Measurements from ENCODE around the gene RMDN2. TPM values are rescaled to one million over a fixed set of nuclear protein-coding genes. Genes with fewer than 3 reads are reported as not detected.

RMDN2 gene, protein sequence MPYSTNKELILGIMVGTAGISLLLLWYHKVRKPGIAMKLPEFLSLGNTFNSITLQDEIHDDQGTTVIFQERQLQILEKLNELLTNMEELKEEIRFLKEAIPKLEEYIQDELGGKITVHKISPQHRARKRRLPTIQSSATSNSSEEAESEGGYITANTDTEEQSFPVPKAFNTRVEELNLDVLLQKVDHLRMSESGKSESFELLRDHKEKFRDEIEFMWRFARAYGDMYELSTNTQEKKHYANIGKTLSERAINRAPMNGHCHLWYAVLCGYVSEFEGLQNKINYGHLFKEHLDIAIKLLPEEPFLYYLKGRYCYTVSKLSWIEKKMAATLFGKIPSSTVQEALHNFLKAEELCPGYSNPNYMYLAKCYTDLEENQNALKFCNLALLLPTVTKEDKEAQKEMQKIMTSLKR
- polyA plus RNA-seq: 10 to 100 TPM in 1 of 4 donors, 1 to 10 TPM in 3; 5.1 to 26.0 (median 8.4) TPM
- long read RNA-seq, donor 1: 0 reads
- long read RNA-seq, donor 2: 0 reads
- long read RNA-seq, donor 3, partial matches to known transcripts: 0 of 1 reads
- long read RNA-seq, donor 3, other reads (novel, unspliced or antisense): 0 of 1 reads
- long read RNA-seq, donor 4: 0 reads
- long read RNA-seq, donor 5: 0 reads
- long read RNA-seq, donor 6, partial matches to known transcripts: 0 of 3 reads
- long read RNA-seq, donor 6, other reads (novel, unspliced or antisense): 0 of 3 reads
- long read RNA-seq, donor 7: 0 reads
- long read RNA-seq, donor 8: 0 reads
- long read RNA-seq, donor 9: 0 reads
- long read RNA-seq, donor 10, partial matches to known transcripts: 0 of 1 reads
- long read RNA-seq, donor 10, other reads (novel, unspliced or antisense): 0 of 1 reads

DNA sequence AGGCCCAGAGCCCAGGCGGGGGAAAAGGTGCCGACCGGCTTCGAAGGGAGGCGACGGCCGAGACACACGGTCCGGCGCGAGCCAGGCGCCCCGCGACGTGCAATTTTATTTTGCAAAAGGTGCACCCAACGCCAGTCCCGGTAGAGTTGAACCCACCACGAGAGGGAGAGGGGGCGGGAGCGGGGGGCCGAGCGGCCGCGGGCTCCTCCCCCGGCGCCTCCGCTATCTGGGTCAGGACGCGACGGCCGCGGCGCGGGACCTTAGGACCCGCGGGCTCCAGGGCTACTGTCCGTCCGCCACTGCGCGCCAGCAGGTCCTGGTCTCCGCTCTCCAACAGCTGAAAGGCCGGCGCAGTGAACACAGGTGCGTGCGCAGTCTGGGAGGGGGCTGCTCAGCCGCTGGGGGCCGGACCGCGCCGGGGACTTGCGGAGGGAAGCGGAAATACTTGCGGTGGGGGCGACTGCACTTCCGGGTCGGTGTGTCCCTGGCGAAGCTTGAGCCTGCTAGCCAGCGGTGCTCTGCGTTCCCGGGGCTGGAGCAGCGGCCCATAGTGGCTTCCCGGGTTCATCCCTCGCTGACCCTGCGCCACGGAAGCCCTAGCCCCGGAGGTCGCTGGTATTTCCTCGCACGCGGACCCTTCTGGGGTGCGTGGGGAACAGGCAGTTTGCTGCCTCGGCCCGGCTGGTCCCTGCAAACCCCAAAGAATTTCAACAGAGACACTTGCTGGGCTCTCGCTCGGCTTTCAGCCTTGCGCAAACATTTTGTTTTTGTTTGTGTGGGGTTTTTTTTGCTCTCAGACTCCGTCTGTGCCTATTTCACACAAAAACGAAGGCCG, at the start of gene RMDN2:
RMDN2 (plus strand) TSS at position 225 of the 835 bp plus-strand sequence. CDS start 3,991 bp downstream, outside the sequence.
- 0 to 1% (median 0%) methylated on average over 70 to 79 of the region's 79 CpGs for WGBS, 3 donors
- peaks cover 0 to 50% (median 2%) of the 10 kb centered on the region in 3 donors for H3K4me1 ChIP-seq (ENCODE audit: control insufficient read depth in 3 of 3, insufficient read depth in 2 of 3, low read depth in 1 of 3, low read length in 2 of 3)
- no peak for FAIRE-seq

DNA sequence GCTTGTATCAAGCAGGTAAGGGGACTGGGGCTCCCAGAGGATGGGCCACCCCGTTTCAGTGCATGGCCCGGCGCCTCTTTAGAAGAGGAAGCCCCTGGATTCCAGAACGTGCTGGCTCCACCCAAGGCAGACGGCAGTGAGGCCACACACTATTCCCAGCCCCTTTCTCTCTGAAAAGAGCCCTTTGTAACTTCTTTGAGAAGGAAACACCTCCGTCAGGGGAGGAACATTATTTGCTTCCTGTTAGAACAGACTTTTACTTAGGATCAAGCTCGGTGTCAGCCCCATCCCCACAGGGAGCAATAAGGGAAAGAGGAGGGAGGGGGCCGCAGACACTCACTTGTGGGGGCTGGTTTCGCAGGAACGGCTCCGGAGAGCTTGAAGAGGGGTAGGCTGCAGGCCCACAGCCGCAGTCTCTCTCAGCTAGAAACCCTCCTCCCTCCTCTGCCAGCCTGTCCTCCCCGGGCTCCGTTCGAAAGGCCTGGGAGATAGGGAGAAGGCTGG, 49.6 kb upstream of the RMDN2 start:
- WGBS, 3 donors: 22 to 38% (median 38%) methylated on average over 15 of the region's 15 CpGs

More for the DNA sequence above, at the start of gene RMDN2:
- H3K27ac ChIP-seq (ENCODE audit: low read depth in 1 of 3, low read length in 2 of 3): peak within 1 kb of the TSS; percentile 91 to 100 (median 93)
- H3K27me3 ChIP-seq (ENCODE audit: control insufficient read depth in 3 of 3, insufficient read depth in 3 of 3, low read length in 3 of 3): no peaks in the 10 kb centered on the region
- no peaks in the 10 kb centered on the region for H3K9me3 ChIP-seq (ENCODE audit: control insufficient read depth in 2 of 2, insufficient read depth in 1 of 2, low read depth in 1 of 2, low read length in 1 of 2)
- peaks cover 0 to 3% (median under 1%) of the 10 kb centered on the region in 3 donors for H3K36me3 ChIP-seq (ENCODE audit: control insufficient read depth in 3 of 3, insufficient read depth in 2 of 3, low read depth in 1 of 3, low read length in 3 of 3)
- DNase-seq: peak; percentile 88 to 96
- peak within 1 kb of the TSS; percentile 69 to 93 (median 77) for H3K4me3 ChIP-seq (ENCODE audit: low read depth in 1 of 3, low read length in 3 of 3)

DNA sequence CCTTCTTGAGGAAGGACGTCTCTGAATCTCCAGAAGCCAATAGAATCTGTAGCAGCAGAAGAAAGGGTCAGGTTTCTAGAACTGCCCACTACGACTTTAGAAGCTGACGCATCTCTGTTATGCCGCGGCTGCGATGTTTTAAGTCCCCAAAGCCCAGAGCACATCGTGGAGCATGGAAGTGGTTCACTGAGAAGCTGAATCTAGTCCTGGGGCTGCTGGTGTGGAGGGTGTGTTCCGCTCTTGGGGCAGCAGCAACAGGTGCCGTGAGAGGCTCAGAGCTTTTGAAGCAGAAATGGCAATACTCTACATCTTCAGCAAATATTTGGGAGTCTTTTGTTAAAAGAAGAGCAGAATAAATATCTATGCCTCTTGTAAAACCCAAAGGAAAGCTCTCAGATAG, 48.9 kb upstream of the RMDN2 start:
- FAIRE-seq: no peak
- DNase-seq: no peak
- H3K36me3 ChIP-seq (ENCODE audit: control insufficient read depth in 3 of 3, insufficient read depth in 2 of 3, low read depth in 1 of 3, low read length in 3 of 3): no peaks in the 10 kb centered on the region
- no peak overlapping the region for H3K27ac ChIP-seq (ENCODE audit: low read depth in 1 of 3, low read length in 2 of 3)
- H3K9me3 ChIP-seq (ENCODE audit: control insufficient read depth in 2 of 2, insufficient read depth in 1 of 2, low read depth in 1 of 2, low read length in 1 of 2): no peaks in the 10 kb centered on the region
- H3K27me3 ChIP-seq (ENCODE audit: control insufficient read depth in 3 of 3, insufficient read depth in 3 of 3, low read length in 3 of 3): no peaks in the 10 kb centered on the region
- H3K4me1 ChIP-seq (ENCODE audit: control insufficient read depth in 3 of 3, insufficient read depth in 2 of 3, low read depth in 1 of 3, low read length in 2 of 3): peaks cover 0 to 6% (median 0%) of the 10 kb centered on the region in 3 donors
- WGBS, 3 donors: 85 to 89% (median 88%) methylated on average over 9 of the region's 9 CpGs
- H3K4me3 ChIP-seq (ENCODE audit: low read depth in 1 of 3, low read length in 3 of 3): no peak overlapping the region

More for the DNA sequence above, 49.6 kb upstream of the RMDN2 start:
- H3K4me1 ChIP-seq (ENCODE audit: control insufficient read depth in 3 of 3, insufficient read depth in 2 of 3, low read depth in 1 of 3, low read length in 2 of 3): peaks cover 0 to 6% (median 0%) of the 10 kb centered on the region in 3 donors
- FAIRE-seq: no peak
- peak overlapping the region in 1 of 3 donors; percentile 13 for H3K4me3 ChIP-seq (ENCODE audit: low read depth in 1 of 3, low read length in 3 of 3)
- H3K27me3 ChIP-seq (ENCODE audit: control insufficient read depth in 3 of 3, insufficient read depth in 3 of 3, low read length in 3 of 3): no peaks in the 10 kb centered on the region
- peak in 1 of 2 donors; percentile 48 for DNase-seq
- H3K9me3 ChIP-seq (ENCODE audit: control insufficient read depth in 2 of 2, insufficient read depth in 1 of 2, low read depth in 1 of 2, low read length in 1 of 2): no peaks in the 10 kb centered on the region
- peak overlapping the region in 1 of 3 donors; percentile 31 for H3K27ac ChIP-seq (ENCODE audit: low read depth in 1 of 3, low read length in 2 of 3)
- H3K36me3 ChIP-seq (ENCODE audit: control insufficient read depth in 3 of 3, insufficient read depth in 2 of 3, low read depth in 1 of 3, low read length in 3 of 3): no peaks in the 10 kb centered on the region

DNA sequence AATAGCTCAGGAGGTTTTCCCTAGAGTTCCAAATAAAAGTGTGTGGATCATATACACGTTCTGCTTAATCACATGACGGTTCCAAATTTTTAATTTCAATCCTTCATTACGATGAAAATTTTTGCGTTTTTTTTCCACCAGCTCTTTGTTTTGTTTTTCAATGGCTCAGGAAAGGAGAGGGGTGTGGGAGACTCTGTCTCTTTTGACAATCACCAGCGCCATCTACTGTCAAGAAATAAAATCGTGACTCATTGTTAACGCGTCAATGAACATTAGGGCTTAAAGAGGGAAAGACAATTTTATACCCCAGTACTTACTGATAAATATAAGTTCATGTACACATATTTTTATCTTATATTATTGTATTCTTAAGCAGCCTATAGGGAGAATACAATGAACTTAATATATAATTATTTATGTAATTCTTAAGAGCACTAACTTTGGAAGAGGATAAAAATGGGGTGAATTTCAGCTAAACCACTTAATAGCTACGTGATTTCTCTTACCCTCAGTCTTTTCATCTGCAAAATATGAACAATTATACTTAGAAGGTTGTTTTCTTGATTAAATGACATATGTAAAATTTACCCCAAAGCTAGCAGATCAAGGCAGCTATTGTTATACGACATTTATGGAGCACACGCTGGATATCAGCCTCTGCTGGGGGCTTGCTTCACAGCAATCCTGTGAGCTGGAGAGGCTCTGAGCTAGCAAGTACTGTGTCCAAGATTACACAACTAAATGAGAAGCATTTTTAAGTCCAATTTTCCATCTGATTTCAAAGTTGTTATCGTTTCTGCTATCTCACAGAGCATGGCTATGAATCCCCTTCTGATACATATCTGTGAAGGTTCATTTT, 47.4 kb upstream of the RMDN2 start:
- no peak overlapping the region for H3K4me3 ChIP-seq (ENCODE audit: low read depth in 1 of 3, low read length in 3 of 3)
- peaks cover 0 to 6% (median 0%) of the 10 kb centered on the region in 3 donors for H3K4me1 ChIP-seq (ENCODE audit: control insufficient read depth in 3 of 3, insufficient read depth in 2 of 3, low read depth in 1 of 3, low read length in 2 of 3)
- DNase-seq: peak; percentile 71
- H3K9me3 ChIP-seq (ENCODE audit: control insufficient read depth in 2 of 2, insufficient read depth in 1 of 2, low read depth in 1 of 2, low read length in 1 of 2): no peaks in the 10 kb centered on the region
- FAIRE-seq: peak; percentile 89
- 26 to 31% (median 27%) methylated on average over 12 of the region's 12 CpGs for WGBS, 3 donors
- H3K27me3 ChIP-seq (ENCODE audit: control insufficient read depth in 3 of 3, insufficient read depth in 3 of 3, low read length in 3 of 3): no peaks in the 10 kb centered on the region
- no peak overlapping the region for H3K27ac ChIP-seq (ENCODE audit: low read depth in 1 of 3, low read length in 2 of 3)
- no peaks in the 10 kb centered on the region for H3K36me3 ChIP-seq (ENCODE audit: control insufficient read depth in 3 of 3, insufficient read depth in 2 of 3, low read depth in 1 of 3, low read length in 3 of 3)

DNA sequence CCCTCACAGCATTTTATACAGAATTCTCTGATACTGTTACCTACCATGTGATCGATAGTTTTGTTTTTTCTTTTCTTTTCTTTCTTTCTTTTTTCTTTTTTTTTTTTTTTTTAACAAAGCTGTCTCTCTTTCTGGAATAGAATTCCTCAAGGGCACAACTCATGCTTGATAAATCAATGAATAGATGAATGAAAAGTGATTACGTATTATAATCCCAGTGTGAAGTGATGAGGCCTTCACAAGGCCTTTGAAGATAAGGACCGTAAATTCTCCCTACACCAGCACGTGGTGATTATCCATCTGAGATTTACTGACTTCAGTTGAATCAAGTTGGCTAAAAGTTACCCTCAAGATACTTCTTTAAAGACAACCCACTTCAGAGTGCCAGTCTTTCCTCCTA, 46.6 kb upstream of the RMDN2 start:
- Histone ChIP-seq H3K4me3 (ENCODE audit: low read depth in 1 of 3, low read length in 3 of 3) (no peak overlapping the region), H3K27me3 (ENCODE audit: control insufficient read depth in 3 of 3, insufficient read depth in 3 of 3, low read length in 3 of 3) (no peaks in the 10 kb centered on the region), H3K27ac (ENCODE audit: low read depth in 1 of 3, low read length in 2 of 3) (no peak overlapping the region), H3K9me3 (ENCODE audit: control insufficient read depth in 2 of 2, insufficient read depth in 1 of 2, low read depth in 1 of 2, low read length in 1 of 2) (no peaks in the 10 kb centered on the region), H3K36me3 (ENCODE audit: control insufficient read depth in 3 of 3, insufficient read depth in 2 of 3, low read depth in 1 of 3, low read length in 3 of 3) (no peaks in the 10 kb centered on the region), H3K4me1 (ENCODE audit: control insufficient read depth in 3 of 3, insufficient read depth in 2 of 3, low read depth in 1 of 3, low read length in 2 of 3) (peaks cover 0 to 6% (median 0%) of the 10 kb centered on the region in 3 donors)
- no peak for DNase-seq
- WGBS, 3 donors: 44 to 85% (median 65%) methylated on average over 3 to 4 of the region's 4 CpGs
- FAIRE-seq: no peak

DNA sequence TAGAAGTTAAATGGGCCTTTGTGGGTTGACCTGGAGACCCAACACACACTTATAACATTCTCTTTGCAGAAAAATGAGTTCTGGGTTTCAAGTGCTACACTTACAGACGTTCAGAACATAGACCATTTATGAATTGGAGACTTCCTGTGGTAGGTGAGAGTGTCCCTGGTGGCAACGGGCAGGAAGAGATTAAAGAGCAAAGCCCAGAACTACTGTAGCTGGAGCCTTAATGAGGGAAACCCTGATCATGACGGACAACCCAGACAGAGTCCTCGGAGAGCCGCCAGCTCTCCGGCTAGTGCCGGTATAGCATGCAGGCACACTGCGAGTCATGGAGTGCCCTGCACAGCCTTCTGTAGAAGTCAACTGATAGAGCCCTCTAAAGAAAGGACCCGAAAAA, 44.5 kb upstream of the RMDN2 start:
- no peak overlapping the region for H3K4me3 ChIP-seq (ENCODE audit: low read depth in 1 of 3, low read length in 3 of 3)
- H3K27me3 ChIP-seq (ENCODE audit: control insufficient read depth in 3 of 3, insufficient read depth in 3 of 3, low read length in 3 of 3): no peaks in the 10 kb centered on the region
- H3K36me3 ChIP-seq (ENCODE audit: control insufficient read depth in 3 of 3, insufficient read depth in 2 of 3, low read depth in 1 of 3, low read length in 3 of 3): no peaks in the 10 kb centered on the region
- H3K9me3 ChIP-seq (ENCODE audit: control insufficient read depth in 2 of 2, insufficient read depth in 1 of 2, low read depth in 1 of 2, low read length in 1 of 2): no peaks in the 10 kb centered on the region
- FAIRE-seq: no peak
- no peak for DNase-seq
- WGBS, 3 donors: 61 to 67% (median 61%) methylated on average over 9 of the region's 9 CpGs
- H3K4me1 ChIP-seq (ENCODE audit: control insufficient read depth in 3 of 3, insufficient read depth in 2 of 3, low read depth in 1 of 3, low read length in 2 of 3): peaks cover 0 to 4% (median 0%) of the 10 kb centered on the region in 3 donors
- H3K27ac ChIP-seq (ENCODE audit: low read depth in 1 of 3, low read length in 2 of 3): no peak overlapping the region

DNA sequence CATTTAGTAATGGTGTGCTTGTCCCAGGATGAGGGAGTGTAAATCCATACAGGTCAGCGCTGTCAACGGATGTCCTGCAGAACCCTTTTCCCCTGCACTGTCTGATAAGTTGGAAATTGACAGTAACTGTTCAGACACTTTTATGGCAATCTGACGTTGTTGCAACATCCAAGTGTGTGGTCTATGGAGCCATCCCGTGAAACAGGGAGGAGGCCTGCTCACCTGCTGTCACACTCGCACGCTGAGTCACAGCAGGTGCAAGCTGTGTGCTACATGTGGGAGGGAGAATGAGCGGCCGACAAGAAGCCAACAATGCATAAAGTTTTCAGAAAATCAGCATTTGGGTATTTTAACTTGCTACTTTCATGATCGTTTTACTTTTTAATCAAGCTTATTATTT, 43.7 kb upstream of the RMDN2 start:
- Histone ChIP-seq H3K9me3 (ENCODE audit: control insufficient read depth in 2 of 2, insufficient read depth in 1 of 2, low read depth in 1 of 2, low read length in 1 of 2) (no peaks in the 10 kb centered on the region), H3K27me3 (ENCODE audit: control insufficient read depth in 3 of 3, insufficient read depth in 3 of 3, low read length in 3 of 3) (no peaks in the 10 kb centered on the region), H3K36me3 (ENCODE audit: control insufficient read depth in 3 of 3, insufficient read depth in 2 of 3, low read depth in 1 of 3, low read length in 3 of 3) (no peaks in the 10 kb centered on the region), H3K4me1 (ENCODE audit: control insufficient read depth in 3 of 3, insufficient read depth in 2 of 3, low read depth in 1 of 3, low read length in 2 of 3) (no peaks in the 10 kb centered on the region), H3K4me3 (ENCODE audit: low read depth in 1 of 3, low read length in 3 of 3) (no peak overlapping the region), H3K27ac (ENCODE audit: low read depth in 1 of 3, low read length in 2 of 3) (no peak overlapping the region)
- WGBS, 3 donors: 24 to 65% (median 41%) methylated on average over 9 of the region's 9 CpGs
- FAIRE-seq (no peak), DNase-seq (peak; percentile 53 to 82)

Data from small intestine (tissue), 16 donors.